Body of pancreas (tissue), 4 donors: Measurements from ENCODE around the gene ZNF816.

Experiments
- POLR2A ChIP-seq, 3 donors: fragments of 450-650 bp; IDR thresholded peaks; one replicate each; pipeline ENCODE4 v1.6.1; 2016; ENCODE audit warnings: antibody characterized with exemption in 3 of 3, mild to moderate bottlenecking in 2 of 3
- TF ChIP-seq, protein P1 (sequence below), 7 experiments: fragments of 450-650 bp in 4 of 7; fragments of 200-600 bp in 3 of 7; sonication (generic) in 3 of 7; IDR thresholded peaks; one replicate each; pipeline ENCODE4 v1.5.1; 2016 to 2019; ENCODE audit warnings: antibody characterized with exemption in 7 of 7

DNA sequence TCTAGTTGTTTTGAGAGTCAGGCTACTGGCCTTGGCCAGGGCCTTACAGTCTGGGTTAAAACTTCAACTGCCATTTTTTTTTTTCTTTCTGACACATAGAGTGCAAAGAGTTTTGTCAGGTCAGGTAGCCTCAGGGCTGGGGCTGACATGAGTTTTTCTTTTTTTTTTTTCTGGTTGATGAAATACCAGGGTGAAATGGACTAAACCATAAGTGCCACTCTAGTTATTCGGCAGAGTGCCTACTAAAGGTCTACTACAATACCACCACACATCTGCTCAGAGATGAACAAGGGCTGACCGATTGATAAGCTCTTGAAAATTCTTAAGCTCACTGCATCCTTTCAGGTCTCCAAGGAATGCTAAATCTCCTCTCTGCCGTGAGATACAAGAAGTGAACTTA, 60.8 kb downstream of the ZNF816 start:
- TF ChIP-seq, protein P1, sequence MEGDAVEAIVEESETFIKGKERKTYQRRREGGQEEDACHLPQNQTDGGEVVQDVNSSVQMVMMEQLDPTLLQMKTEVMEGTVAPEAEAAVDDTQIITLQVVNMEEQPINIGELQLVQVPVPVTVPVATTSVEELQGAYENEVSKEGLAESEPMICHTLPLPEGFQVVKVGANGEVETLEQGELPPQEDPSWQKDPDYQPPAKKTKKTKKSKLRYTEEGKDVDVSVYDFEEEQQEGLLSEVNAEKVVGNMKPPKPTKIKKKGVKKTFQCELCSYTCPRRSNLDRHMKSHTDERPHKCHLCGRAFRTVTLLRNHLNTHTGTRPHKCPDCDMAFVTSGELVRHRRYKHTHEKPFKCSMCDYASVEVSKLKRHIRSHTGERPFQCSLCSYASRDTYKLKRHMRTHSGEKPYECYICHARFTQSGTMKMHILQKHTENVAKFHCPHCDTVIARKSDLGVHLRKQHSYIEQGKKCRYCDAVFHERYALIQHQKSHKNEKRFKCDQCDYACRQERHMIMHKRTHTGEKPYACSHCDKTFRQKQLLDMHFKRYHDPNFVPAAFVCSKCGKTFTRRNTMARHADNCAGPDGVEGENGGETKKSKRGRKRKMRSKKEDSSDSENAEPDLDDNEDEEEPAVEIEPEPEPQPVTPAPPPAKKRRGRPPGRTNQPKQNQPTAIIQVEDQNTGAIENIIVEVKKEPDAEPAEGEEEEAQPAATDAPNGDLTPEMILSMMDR (IDR thresholded peaks at IDR 0.05) = no peak
- no peak for TF ChIP-seq POLR2A (IDR thresholded peaks at IDR 0.05)
